Measurements from ENCODE around the gene CPLX1.

Gene CPLX1

DNA sequence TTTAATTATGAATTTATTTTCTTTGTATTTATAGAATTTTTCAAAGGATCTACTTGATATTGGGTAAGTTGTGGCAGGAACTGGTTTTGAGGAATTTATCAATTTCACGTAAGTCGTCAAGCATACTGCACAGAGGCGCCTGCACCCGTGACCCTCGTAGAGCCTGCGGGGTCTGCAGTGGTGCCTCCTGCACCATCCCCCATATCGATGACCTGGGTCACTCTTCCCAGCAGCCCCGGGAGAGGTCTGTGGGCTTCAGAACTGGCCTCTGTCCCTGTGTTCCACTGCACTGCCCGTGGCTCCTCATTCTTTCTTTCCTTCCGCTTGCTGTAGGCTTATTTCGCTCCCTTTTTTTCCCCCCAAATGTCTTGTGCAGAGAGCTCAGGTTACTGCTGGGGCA lies 31.5 kb upstream of the CPLX1 start:
- in situ Hi-C loops (cut with HindIII; ENCODE audit: low sequenced_read_pairs), result no loop called here
- H3K4me3 ChIP-seq (ENCODE audit: low read depth, low read length), result no peak overlapping the region

DNA sequence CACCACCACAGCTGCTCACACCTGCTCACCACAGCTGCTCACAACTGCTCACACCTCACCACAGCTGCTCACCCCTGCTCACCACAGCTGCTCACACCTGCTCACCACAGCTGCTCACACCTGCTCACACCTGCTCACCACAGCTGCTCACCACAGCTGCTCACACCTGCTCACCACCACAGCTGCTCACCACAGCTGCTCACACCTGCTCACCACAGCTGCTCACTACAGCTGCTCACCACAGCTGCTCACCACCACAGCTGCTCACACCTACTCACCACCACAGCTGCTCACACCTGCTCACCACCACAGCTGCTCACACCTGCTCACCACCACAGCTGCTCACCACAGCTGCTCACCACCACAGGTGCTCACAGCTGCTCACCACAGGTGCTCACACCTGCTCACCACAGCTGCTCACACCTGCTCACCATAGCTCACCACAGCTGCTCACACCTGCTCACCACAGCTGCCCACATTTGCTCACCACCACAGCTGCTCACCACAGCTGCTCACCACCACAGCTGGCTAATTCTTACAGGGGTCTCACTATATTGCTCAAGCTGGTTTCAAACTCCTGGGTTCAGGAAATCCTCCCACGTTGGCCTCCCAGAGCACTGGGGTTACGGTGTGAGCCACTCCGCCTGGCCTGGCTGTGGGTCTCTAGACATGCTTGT lies 30.4 kb upstream of the CPLX1 start:
- in situ Hi-C loops (cut with HindIII; ENCODE audit: low sequenced_read_pairs), result no loop called here
- TF ChIP-seq, protein P1, sequence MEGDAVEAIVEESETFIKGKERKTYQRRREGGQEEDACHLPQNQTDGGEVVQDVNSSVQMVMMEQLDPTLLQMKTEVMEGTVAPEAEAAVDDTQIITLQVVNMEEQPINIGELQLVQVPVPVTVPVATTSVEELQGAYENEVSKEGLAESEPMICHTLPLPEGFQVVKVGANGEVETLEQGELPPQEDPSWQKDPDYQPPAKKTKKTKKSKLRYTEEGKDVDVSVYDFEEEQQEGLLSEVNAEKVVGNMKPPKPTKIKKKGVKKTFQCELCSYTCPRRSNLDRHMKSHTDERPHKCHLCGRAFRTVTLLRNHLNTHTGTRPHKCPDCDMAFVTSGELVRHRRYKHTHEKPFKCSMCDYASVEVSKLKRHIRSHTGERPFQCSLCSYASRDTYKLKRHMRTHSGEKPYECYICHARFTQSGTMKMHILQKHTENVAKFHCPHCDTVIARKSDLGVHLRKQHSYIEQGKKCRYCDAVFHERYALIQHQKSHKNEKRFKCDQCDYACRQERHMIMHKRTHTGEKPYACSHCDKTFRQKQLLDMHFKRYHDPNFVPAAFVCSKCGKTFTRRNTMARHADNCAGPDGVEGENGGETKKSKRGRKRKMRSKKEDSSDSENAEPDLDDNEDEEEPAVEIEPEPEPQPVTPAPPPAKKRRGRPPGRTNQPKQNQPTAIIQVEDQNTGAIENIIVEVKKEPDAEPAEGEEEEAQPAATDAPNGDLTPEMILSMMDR (IDR thresholded peaks at IDR 0.05; ENCODE audit: low read depth, low read length, missing control alignments), result no peak
- DNase-seq (ENCODE audit: low read depth), result no peak
- no peak overlapping the region for H3K4me3 ChIP-seq (ENCODE audit: low read depth, low read length)

More for the DNA sequence above, 31.5 kb upstream of the CPLX1 start:
- TF ChIP-seq, protein P1 (IDR thresholded peaks at IDR 0.05; ENCODE audit: low read depth, low read length, missing control alignments), result no peak
- no peak for DNase-seq (ENCODE audit: low read depth)

DNA sequence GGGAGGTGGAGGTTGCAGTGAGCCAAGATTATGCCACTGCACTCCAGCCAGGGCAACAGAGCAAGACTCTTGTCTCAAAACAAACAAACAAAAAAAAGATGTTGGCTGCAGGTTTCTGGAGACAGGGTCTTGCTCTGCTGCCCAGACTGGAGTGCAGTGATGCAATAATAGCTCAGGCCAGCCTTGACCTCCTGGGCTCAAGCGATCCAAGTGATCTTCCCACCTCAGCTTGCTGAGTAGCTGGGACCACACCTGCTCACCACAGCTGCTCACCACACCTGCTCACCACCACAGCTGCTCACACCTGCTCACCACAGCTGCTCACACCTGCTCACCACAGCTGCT lies 29.9 kb upstream of the CPLX1 start:
- H3K4me3 ChIP-seq (ENCODE audit: low read depth, low read length), result no peak overlapping the region
- in situ Hi-C loops (cut with HindIII; ENCODE audit: low sequenced_read_pairs), result no loop called here
- DNase-seq (ENCODE audit: low read depth), result no peak
- TF ChIP-seq, protein P1 (IDR thresholded peaks at IDR 0.05; ENCODE audit: low read depth, low read length, missing control alignments), result no peak

DNA sequence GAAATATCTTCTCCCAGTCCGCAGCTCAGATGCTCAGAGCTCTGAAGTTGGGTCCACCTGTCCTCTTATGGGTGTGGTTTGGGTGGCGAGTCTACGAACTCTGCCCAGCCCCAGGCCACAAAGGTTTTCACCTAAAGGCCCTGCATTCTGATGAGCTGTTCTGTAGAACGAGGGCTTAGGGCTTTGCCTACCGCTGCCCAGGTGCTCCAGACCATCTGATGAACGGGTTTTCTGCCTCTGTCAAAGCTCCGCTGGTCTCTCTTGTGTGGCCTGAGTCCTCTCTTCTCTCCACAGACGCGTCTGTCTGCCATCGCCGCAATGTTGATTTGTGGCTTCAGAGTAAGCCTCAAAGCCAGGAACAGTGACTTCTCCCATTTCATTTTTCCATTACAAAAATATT lies 28.4 kb upstream of the CPLX1 start:
- TF ChIP-seq, protein P1 (IDR thresholded peaks at IDR 0.05; ENCODE audit: low read depth, low read length, missing control alignments), result no peak
- no peak for DNase-seq (ENCODE audit: low read depth)
- no peak overlapping the region for H3K4me3 ChIP-seq (ENCODE audit: low read depth, low read length)
- in situ Hi-C loops (cut with HindIII; ENCODE audit: low sequenced_read_pairs), result no loop called here

DNA sequence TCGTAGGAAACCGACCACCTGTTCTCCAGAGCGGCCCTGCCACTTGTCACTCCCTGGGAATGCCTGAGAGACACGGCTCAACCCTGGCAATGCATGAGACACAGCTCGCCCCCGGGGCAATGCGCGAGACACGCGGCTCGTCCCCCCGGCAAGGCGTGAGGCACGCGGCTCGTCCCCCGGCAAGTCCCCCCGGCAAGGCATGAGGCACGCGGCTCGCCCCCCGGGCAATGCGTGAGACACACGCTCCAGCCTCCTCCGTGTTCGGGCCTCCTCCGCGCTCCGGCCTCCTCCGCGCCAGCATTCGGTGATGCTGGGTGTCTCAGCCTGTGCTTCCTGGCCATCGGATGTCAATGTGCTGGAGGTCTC lies 27.5 kb upstream of the CPLX1 start:
- in situ Hi-C loops (cut with HindIII; ENCODE audit: low sequenced_read_pairs), result no loop called here
- DNase-seq (ENCODE audit: low read depth), result no peak
- H3K4me3 ChIP-seq (ENCODE audit: low read depth, low read length), result no peak overlapping the region
- TF ChIP-seq, protein P1 (IDR thresholded peaks at IDR 0.05; ENCODE audit: low read depth, low read length, missing control alignments), result no peak

DNA sequence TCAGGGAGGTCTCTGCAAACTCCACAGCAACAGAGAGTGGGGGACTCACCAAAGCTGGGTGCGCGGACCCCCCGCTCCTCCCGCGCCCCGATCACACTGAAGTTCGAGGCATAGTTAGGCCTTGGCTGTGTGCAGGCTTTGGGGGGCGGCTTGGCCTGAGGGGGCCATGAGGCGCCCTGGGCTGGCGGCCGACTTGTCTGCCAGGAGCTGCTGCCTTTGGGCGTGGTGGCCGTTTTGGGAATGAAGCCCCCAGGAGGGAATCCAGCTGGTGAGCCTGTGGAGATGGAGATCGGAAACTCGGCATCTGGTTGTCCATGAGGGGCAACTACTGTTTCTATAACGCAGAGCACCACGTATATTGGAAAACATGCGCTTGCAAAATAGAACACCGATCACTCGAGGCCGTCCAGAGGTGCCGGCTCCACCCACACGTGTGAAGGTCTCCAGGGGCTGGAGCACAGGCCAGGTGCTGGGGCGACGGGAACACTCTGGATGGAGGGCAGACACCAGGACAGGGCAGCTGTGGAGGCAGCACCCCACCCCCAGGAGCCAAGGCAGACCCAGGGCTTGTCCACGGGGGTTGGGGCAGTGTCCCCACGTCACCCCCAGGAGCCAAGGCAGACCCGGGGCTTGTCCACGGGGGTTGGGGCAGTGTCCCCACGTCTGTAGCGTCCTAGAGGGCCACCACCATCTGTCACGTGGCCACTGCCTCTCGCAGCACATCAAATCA lies 25.9 kb upstream of the CPLX1 start:
- DNase-seq (ENCODE audit: low read depth), result no peak
- TF ChIP-seq, protein P1 (IDR thresholded peaks at IDR 0.05; ENCODE audit: low read depth, low read length, missing control alignments), result no peak
- H3K4me3 ChIP-seq (ENCODE audit: low read depth, low read length), result no peak overlapping the region
- in situ Hi-C loops (cut with HindIII; ENCODE audit: low sequenced_read_pairs), result no loop called here
